Thyroid gland (tissue), 4 donors: Measurements from ENCODE around the gene TCERG1.

Experiments used
- CTCF ChIP-seq, 6 experiments: fragments of 200-600 bp in 3 of 6; fragments of 450-650 bp in 3 of 6; sonication (generic) in 3 of 6; IDR thresholded peaks; one replicate each; pipeline ENCODE4 v1.5.1; 2016 to 2019; ENCODE audit warnings: antibody characterized with exemption in 6 of 6, mild to moderate bottlenecking in 2 of 6, inconsistent platforms in 1 of 6, moderate library complexity in 1 of 6
- POLR2A ChIP-seq, 2 donors: fragments of 450-650 bp; IDR thresholded peaks; one replicate each; pipeline ENCODE4 v1.6.1; 2017; ENCODE audit warnings: antibody characterized with exemption in 2 of 2, mild to moderate bottlenecking in 2 of 2, moderate library complexity in 1 of 2

GRCh38 chr5:146409054-146409671, 38.0 kb upstream of the TCERG1 start:
- TF ChIP-seq CTCF (IDR thresholded peaks at IDR 0.05), result no peak
- TF ChIP-seq POLR2A (IDR thresholded peaks at IDR 0.05), result no peak
